GM12875 (cell line): ENCODE results near the gene PNP.

Experiments used
- H3K4me3 ChIP-seq: one replicate; pipeline ENCODE4 v1.5.1; 2011; ENCODE audit warnings: low read depth, low read length, control low read depth
- CTCF ChIP-seq: IDR thresholded peaks from 2 replicates; pipeline ENCODE4 v1.5.1; 2011; ENCODE audit warnings: low read depth, mild to moderate bottlenecking, control low read depth, inconsistent platforms, low read length, moderate library complexity, borderline replicate concordance; ENCODE audit not compliant: insufficient read depth

PNP gene

GRCh38 chr14:20455355-20456300 lies 13.6 kb upstream of the PNP start:
- peak overlapping the region; percentile 74 for H3K4me3 ChIP-seq
- no peak for TF ChIP-seq CTCF

- no peak for TF ChIP-seq CTCF
- H3K4me3 ChIP-seq, result no peak overlapping the region
Measured at GRCh38 chr14:20456971-20457370, 12.2 kb upstream of the PNP start.

GRCh38 chr14:20458031-20458789 lies 11.0 kb upstream of the PNP start:
- TF ChIP-seq CTCF, result no peak
- H3K4me3 ChIP-seq, result no peak overlapping the region

- TF ChIP-seq CTCF, result no peak
- peak overlapping the region; percentile 76 for H3K4me3 ChIP-seq
Measured at GRCh38 chr14:20460458-20461224, 8.6 kb upstream of the PNP start.

GRCh38 chr14:20461225-20462141 lies 7.7 kb upstream of the PNP start, which contains the start of gene PIP4P1:
Gene PIP4P1 (minus strand): TSS chr14:20461434. CDS start chr14:20461325, 109 bp downstream.
- no peak for TF ChIP-seq CTCF
- peak within 1 kb of the TSS; percentile 76 for H3K4me3 ChIP-seq

DNA sequence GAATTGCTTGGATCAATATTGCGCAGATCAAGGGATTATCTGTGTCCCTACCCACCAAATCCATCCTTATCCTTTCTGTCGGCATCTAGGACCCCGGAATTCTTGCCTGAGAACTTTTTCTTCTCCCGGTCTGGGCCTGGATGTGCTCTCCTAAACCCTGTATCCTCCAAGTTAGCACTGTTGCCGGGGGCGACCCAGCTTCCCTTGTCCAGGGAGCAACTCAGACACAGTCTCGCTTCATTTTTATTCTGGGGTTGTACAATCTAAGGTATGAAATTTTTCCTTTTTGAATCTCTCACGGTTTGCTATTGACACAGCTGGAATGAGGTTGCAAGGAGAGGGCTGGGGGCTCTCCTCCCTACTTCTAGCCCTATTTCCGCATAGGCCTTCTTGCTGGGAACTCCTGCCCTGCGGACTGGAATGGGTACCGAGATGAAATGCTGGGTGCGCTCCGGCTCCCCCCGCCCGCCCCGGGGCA lies 403 bp upstream of the PNP start:
- TF ChIP-seq CTCF, result no peak
- H3K4me3 ChIP-seq, result no peak overlapping the region
